Endothelial cell of umbilical vein (primary cell): ENCODE results near the gene WDR43. TPM values are rescaled to one million over a fixed set of nuclear protein-coding genes. Genes with fewer than 3 reads are reported as not detected.

Experiments
- BruUV-seq: library from RNA; stranded (reverse); fragments of 400-500 nt; replicated peaks from 2 replicates; lab custom pipeline; 2021; lab: Mats Ljungman, UMichigan
- CTCF ChIA-PET: fragments of 300-600, 350-600 bp; sonication (Branson Sonifier 250); formaldehyde crosslinking; loops from one replicate; lab custom pipeline; 2021; ENCODE audit warnings: antibody characterized with exemption, inconsistent platforms; lab: Charles Lee
- POLR2A ChIA-PET: fragments of 300-600, 350-600 bp; sonication (Branson Sonifier 250); formaldehyde crosslinking; loops from one replicate; lab custom pipeline; 2021; ENCODE audit warnings: antibody characterized with exemption, inconsistent platforms; lab: Charles Lee
- DNase-seq: peaks from one replicate; pipeline ENCODE4 v3.0.0-alpha.2; 2011; ENCODE audit warnings: low read depth, low spot score
- FAIRE-seq: peaks from 2 replicates; lab custom pipeline; 2011; peaks lifted over from hg19 to GRCh38; lab: Jason Lieb, UNC
- H2AFZ ChIP-seq: 2 replicates; pipeline ENCODE4 v1.6.0; 2012; ENCODE audit warnings: low read depth, low read length, control low read depth, inconsistent platforms
- H3K27ac ChIP-seq: 2 replicates; pipeline ENCODE4 v1.5.1; 2011; ENCODE audit warnings: low read depth, mild to moderate bottlenecking, control low read depth, low read length, moderate library complexity; ENCODE audit not compliant: insufficient read depth
- H3K27me3 ChIP-seq, 2 experiments: 2 replicates each; pipeline versions ENCODE4 v1.6.0 to v1.6.1; 2011; ENCODE audit warnings: low read length in 2 of 2, mixed read lengths in 1 of 2; ENCODE audit not compliant: control insufficient read depth in 2 of 2, insufficient read depth in 2 of 2
- H3K36me3 ChIP-seq, 2 experiments: 2 replicates in 1 of 2; 3 replicates in 1 of 2; pipeline ENCODE4 v1.5.1; 2011; ENCODE audit warnings: low read length in 2 of 2, mild to moderate bottlenecking in 1 of 2, moderate library complexity in 1 of 2; ENCODE audit not compliant: control insufficient read depth in 2 of 2, insufficient read depth in 2 of 2; ENCODE audit errors: extremely low read depth in 1 of 2
- H3K4me1 ChIP-seq: 3 replicates; pipeline ENCODE4 v1.5.1; 2011; ENCODE audit warnings: mild to moderate bottlenecking, low read length; ENCODE audit not compliant: control insufficient read depth, insufficient read depth; ENCODE audit errors: extremely low read depth
- H3K4me2 ChIP-seq: 2 replicates; pipeline ENCODE4 v1.6.1; 2011; ENCODE audit warnings: low read length, control low read depth, mixed read lengths; ENCODE audit not compliant: insufficient read depth
- H3K4me3 ChIP-seq, 3 experiments: fragments of 200-600 bp in 1 of 3; sonication (generic), shearing (Covaris generic) in 1 of 3; replicated peaks in 1 of 3; 2 replicates each; pipeline ENCODE4 v1.5.1; 2011 to 2016; ENCODE audit warnings: control low read depth in 3 of 3, low read length in 3 of 3, mild to moderate bottlenecking in 2 of 3, inconsistent platforms in 1 of 3, low read depth in 1 of 3, moderate library complexity in 1 of 3; ENCODE audit not compliant: insufficient read depth in 1 of 3
- H3K79me2 ChIP-seq: 2 replicates; pipeline ENCODE4 v1.6.0; 2012; ENCODE audit warnings: low read length, inconsistent platforms; ENCODE audit not compliant: control insufficient read depth, insufficient read depth
- H3K9ac ChIP-seq: replicated peaks from 2 replicates; pipeline ENCODE3; 2011; ENCODE audit warnings: low read length, control low read depth; ENCODE audit not compliant: insufficient read depth; ENCODE audit errors: extremely low read depth
- H3K9me1 ChIP-seq: replicated peaks from 3 replicates; pipeline ENCODE4 v1.6.0; 2011; ENCODE audit warnings: mild to moderate bottlenecking, low read length; ENCODE audit not compliant: control insufficient read depth, insufficient read depth; ENCODE audit errors: extremely low read depth
- H3K9me3 ChIP-seq: replicated peaks from 2 replicates; pipeline ENCODE4 v1.5.1; 2012; ENCODE audit warnings: low read length, inconsistent platforms; ENCODE audit not compliant: control insufficient read depth, insufficient read depth
- H4K20me1 ChIP-seq: replicated peaks from 2 replicates; pipeline ENCODE3; 2011; ENCODE audit warnings: mild to moderate bottlenecking, low read length; ENCODE audit not compliant: control insufficient read depth, insufficient read depth; ENCODE audit errors: extremely low read depth
- EZH2 ChIP-seq: IDR thresholded peaks from 2 replicates; pipeline ENCODE4 v1.6.1; 2012; ENCODE audit warnings: borderline replicate concordance, low read depth, mild to moderate bottlenecking, moderate library complexity, low read length, inconsistent platforms; ENCODE audit not compliant: severe bottlenecking
- FOS ChIP-seq: IDR thresholded peaks from 2 replicates; pipeline ENCODE4 v1.6.1; 2011; ENCODE audit warnings: mild to moderate bottlenecking, low read length, moderate library complexity, borderline replicate concordance; ENCODE audit not compliant: insufficient read depth
- GATA2 ChIP-seq: IDR thresholded peaks from 2 replicates; pipeline ENCODE4 v1.7.0; 2011; ENCODE audit warnings: low read depth, mild to moderate bottlenecking, moderate library complexity, mixed read lengths, low read length; ENCODE audit not compliant: insufficient read length, insufficient read depth
- JUN ChIP-seq: IDR thresholded peaks from 2 replicates; pipeline ENCODE4 v1.6.1; 2011; ENCODE audit warnings: borderline replicate concordance, low read depth; ENCODE audit not compliant: insufficient read length, insufficient read depth
- MYC ChIP-seq: IDR thresholded peaks from one replicate; pipeline ENCODE4 v1.6.1; 2011; ENCODE audit warnings: mild to moderate bottlenecking, low read depth, low read length
- POLR2A ChIP-seq: IDR thresholded peaks from 2 replicates; pipeline ENCODE4 v1.6.1; 2012; ENCODE audit warnings: low read depth, mild to moderate bottlenecking, control low read depth, low read length
- POLR2AphosphoS5 ChIP-seq: IDR thresholded peaks from 2 replicates; pipeline ENCODE4 v1.6.1; 2012; ENCODE audit warnings: low read depth, mild to moderate bottlenecking, control low read depth, low read length, moderate library complexity; ENCODE audit not compliant: insufficient read depth
- dilution Hi-C: fragments of 300-500 bp; cut with MboI; formaldehyde crosslinking; loops from one replicate; pipeline ENCODE4 v1.15.0; 2019; ENCODE audit warnings: low sequenced_read_pairs; ENCODE audit not compliant: extremely low pct_ligation_motif_present
- intact Hi-C: fragments of 100-400 bp; cut with micrococcal nuclease; formaldehyde crosslinking; loops from one replicate; pipeline ENCODE4 v1.10.0; 2022
- polyA plus RNA-seq, 4 experiments: library from polyadenylated mRNA; depleted of rRNA in 3 of 4; stranded (reverse) in 3 of 4; unstranded in 1 of 4; fragments of >200 nt; gene quantifications; 2 replicates each; pipeline versions ENCODE4 v1.2.1 to v1.2.3, GENCODE V29; 2011 to 2012; ENCODE audit warnings: missing spikeins in 1 of 4
- total RNA-seq: library from RNA; stranded (reverse); gene quantifications from 2 replicates; pipeline ENCODE4 v1.2.3, GENCODE V29; 2021
- TF ChIP-seq, protein P1 (sequence below): IDR thresholded peaks from 2 replicates; pipeline ENCODE4 v1.6.1; 2011; ENCODE audit not compliant: insufficient read depth, insufficient read length
- TF ChIP-seq, protein P2 (sequence below), 2 donors: IDR thresholded peaks; 1 replicate in 1 of 2; 2 replicates in 1 of 2; pipeline ENCODE4 v1.5.1; 2011; ENCODE audit warnings: low read length in 2 of 2, mild to moderate bottlenecking in 2 of 2, moderate library complexity in 2 of 2, control low read depth in 1 of 2, inconsistent platforms in 1 of 2, low read depth in 1 of 2; ENCODE audit not compliant: insufficient read depth in 1 of 2; ENCODE audit errors: extremely low read depth in 1 of 2

Gene WDR43
- total and polyA plus RNA-seq, 2 donors (not counting 3 experiments of a cell fraction or from before 2014, with no cell fraction given) = 23.7 to 60.6 TPM

DNA sequence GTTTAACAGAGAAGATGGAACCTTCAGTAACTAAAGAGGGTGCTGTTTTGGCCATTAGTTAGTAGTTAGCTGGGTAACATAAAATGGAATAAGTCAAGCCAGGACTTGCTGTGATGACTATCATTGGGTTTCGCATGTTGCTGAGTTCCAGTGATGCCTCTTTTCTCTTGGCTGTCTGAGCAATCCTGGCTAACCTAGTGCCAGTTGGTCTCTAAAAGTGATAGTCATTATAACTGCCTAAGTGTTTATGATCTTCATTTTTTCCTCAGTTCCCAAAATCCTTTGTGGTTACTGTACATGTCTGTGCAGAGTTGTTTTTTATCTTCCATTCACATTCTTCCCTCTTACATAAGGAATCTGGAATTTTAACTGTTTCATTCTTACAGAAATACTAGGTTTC is 33.4 kb downstream of the WDR43 start:
- Histone ChIP-seq H3K4me2 (no peak overlapping the region), H2AFZ (no peak overlapping the region), H3K9me3 (no peaks in the 10 kb centered on the region), H3K27me3 (no peaks in the 10 kb centered on the region), H3K9ac (no peak overlapping the region), H4K20me1 (peaks cover 2% of the 10 kb centered on the region), H3K36me3 (peaks cover 19 to 37% of the 10 kb centered on the region in 2 experiments), H3K79me2 (peaks cover 67% of the 10 kb centered on the region), H3K9me1 (no peaks in the 10 kb centered on the region), H3K4me3 (no peak overlapping the region), H3K4me1 (peaks cover 9% of the 10 kb centered on the region), H3K27ac (peak overlapping the region; percentile 61)
- no peak for DNase-seq
- ChIA-PET CTCF (interaction anchor here (1.0 to 1.3 kb wide), 3 partner anchors 10 to 361 kb away, joined by 3 read pairs; no protein-coding TSS in a partner anchor), POLR2A (no interaction called here)
- TF ChIP-seq POLR2A (no peak), EZH2 (no peak), MYC (no peak), FOS (no peak), JUN (no peak), POLR2AphosphoS5 (no peak), GATA2 (no peak)
- TF ChIP-seq, protein P1, sequence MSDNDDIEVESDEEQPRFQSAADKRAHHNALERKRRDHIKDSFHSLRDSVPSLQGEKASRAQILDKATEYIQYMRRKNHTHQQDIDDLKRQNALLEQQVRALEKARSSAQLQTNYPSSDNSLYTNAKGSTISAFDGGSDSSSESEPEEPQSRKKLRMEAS = no peak
- TF ChIP-seq, protein P2, sequence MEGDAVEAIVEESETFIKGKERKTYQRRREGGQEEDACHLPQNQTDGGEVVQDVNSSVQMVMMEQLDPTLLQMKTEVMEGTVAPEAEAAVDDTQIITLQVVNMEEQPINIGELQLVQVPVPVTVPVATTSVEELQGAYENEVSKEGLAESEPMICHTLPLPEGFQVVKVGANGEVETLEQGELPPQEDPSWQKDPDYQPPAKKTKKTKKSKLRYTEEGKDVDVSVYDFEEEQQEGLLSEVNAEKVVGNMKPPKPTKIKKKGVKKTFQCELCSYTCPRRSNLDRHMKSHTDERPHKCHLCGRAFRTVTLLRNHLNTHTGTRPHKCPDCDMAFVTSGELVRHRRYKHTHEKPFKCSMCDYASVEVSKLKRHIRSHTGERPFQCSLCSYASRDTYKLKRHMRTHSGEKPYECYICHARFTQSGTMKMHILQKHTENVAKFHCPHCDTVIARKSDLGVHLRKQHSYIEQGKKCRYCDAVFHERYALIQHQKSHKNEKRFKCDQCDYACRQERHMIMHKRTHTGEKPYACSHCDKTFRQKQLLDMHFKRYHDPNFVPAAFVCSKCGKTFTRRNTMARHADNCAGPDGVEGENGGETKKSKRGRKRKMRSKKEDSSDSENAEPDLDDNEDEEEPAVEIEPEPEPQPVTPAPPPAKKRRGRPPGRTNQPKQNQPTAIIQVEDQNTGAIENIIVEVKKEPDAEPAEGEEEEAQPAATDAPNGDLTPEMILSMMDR (IDR thresholded peaks at IDR 0.05; ENCODE audit: extremely low read depth in 1 of 2, insufficient read depth in 1 of 2, low read depth in 1 of 2, low read length in 2 of 2) = no peak
- FAIRE-seq = no peak
- dilution Hi-C loops = no loop called here
- BruUV-seq = no TSS peak
- intact Hi-C loops = loop anchor here (5.0 kb wide), 2 partner anchors 106 to 361 kb away; no protein-coding TSS in a partner anchor
